HCT116 (cell line): ENCODE results near the gene CDKN1C.

ENCODE experiments used
- EZH2phosphoT487 ChIP-seq: fragments of 200-600 bp; IDR thresholded peaks from 2 replicates; pipeline ENCODE4 v1.6.1; 2018; ENCODE audit warnings: antibody characterized with exemption, borderline replicate concordance
- FOSL1 ChIP-seq: IDR thresholded peaks from 2 replicates; pipeline ENCODE4 v1.6.1; 2012; ENCODE audit warnings: low read depth
- POLR2A ChIP-seq: IDR thresholded peaks from 2 replicates; pipeline ENCODE4 v1.7.0; 2011; ENCODE audit warnings: borderline replicate concordance; ENCODE audit not compliant: insufficient read depth, insufficient read length; ENCODE audit errors: extremely low read depth
- RAD21 ChIP-seq: IDR thresholded peaks from 2 replicates; pipeline ENCODE4 v1.6.1; 2012; ENCODE audit warnings: low read depth, mild to moderate bottlenecking
- SIN3A ChIP-seq: IDR thresholded peaks from 2 replicates; pipeline ENCODE4 v1.6.1; 2012; ENCODE audit warnings: low read depth
- SP1 ChIP-seq: IDR thresholded peaks from 2 replicates; pipeline ENCODE4 v1.6.1; 2012; ENCODE audit warnings: low read depth
- YY1 ChIP-seq: IDR thresholded peaks from 2 replicates; pipeline ENCODE4 v1.6.1; 2011; ENCODE audit warnings: low read length, low read depth, moderate library complexity, mild to moderate bottlenecking; ENCODE audit not compliant: insufficient replicate concordance; ENCODE audit errors: extremely low read depth
- TF ChIP-seq, protein P1 (sequence below), 3 experiments: fragments of 200-600 bp in 1 of 3; sonication (generic) in 1 of 3; IDR thresholded peaks in 2 of 3; conservative IDR thresholded peaks in 1 of 3; 2 replicates each; pipeline ENCODE4 v1.5.1; 2012 to 2017; ENCODE audit warnings: low read depth in 2 of 3, low read length in 2 of 3, antibody characterized with exemption in 1 of 3, borderline replicate concordance in 1 of 3, control low read depth in 1 of 3, mild to moderate bottlenecking in 1 of 3, mixed read lengths in 1 of 3, mixed run types in 1 of 3, moderate library complexity in 1 of 3; ENCODE audit not compliant: insufficient read depth in 1 of 3
- TF ChIP-seq, protein P2 (sequence below): IDR thresholded peaks from 2 replicates; pipeline ENCODE4 v1.6.1; 2012

DNA sequence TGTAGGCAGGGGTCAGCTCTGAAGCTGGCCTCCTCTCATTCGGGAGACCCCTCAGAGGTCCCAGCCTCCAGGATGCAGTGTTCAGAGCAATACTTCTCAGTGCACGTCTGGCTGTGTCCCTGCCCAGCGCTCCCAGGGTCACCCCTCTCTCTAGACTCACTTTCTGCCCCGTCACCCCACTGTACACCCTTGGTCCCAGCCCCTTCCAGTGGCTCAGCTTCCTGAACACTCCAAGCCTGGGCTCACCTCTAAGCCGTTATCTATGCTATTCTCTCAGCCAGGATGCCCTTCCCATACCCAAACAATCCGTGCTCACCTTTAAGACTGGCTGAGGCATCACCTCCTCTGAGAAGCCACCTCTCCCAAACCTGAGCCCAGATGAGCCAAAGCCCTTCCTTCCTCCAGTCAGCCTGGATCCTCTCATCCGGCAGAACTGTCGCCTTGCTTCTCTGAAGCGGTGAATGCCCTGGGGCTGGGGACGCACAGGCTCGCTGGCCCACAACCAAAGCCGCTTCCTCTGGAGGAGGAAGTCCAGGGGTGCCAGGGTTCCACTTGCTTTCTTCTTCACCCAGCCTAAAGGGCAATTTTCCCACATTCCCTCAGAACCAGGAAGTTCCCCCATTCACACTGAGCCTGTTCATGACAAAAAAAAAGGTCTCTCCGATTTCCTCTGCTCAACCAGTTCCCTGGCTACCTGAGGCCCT lies 13.7 kb upstream of the CDKN1C start:
- no peak for TF ChIP-seq YY1
- TF ChIP-seq SIN3A = no peak
- no peak for TF ChIP-seq FOSL1
- TF ChIP-seq EZH2phosphoT487 = no peak
- TF ChIP-seq, protein P1, sequence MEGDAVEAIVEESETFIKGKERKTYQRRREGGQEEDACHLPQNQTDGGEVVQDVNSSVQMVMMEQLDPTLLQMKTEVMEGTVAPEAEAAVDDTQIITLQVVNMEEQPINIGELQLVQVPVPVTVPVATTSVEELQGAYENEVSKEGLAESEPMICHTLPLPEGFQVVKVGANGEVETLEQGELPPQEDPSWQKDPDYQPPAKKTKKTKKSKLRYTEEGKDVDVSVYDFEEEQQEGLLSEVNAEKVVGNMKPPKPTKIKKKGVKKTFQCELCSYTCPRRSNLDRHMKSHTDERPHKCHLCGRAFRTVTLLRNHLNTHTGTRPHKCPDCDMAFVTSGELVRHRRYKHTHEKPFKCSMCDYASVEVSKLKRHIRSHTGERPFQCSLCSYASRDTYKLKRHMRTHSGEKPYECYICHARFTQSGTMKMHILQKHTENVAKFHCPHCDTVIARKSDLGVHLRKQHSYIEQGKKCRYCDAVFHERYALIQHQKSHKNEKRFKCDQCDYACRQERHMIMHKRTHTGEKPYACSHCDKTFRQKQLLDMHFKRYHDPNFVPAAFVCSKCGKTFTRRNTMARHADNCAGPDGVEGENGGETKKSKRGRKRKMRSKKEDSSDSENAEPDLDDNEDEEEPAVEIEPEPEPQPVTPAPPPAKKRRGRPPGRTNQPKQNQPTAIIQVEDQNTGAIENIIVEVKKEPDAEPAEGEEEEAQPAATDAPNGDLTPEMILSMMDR (IDR thresholded peaks at IDR 0.05 in 2 of 3, conservative IDR thresholded peaks at IDR 0.05 in 1 of 3; ENCODE audit: borderline replicate concordance in 1 of 3, insufficient read depth in 1 of 3, low read depth in 2 of 3, low read length in 2 of 3) = no peak
- no peak for TF ChIP-seq RAD21
- no peak for TF ChIP-seq POLR2A
- TF ChIP-seq, protein P2, sequence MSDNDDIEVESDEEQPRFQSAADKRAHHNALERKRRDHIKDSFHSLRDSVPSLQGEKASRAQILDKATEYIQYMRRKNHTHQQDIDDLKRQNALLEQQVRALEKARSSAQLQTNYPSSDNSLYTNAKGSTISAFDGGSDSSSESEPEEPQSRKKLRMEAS = no peak
- no peak for TF ChIP-seq SP1
